Measurements from ENCODE around the gene CD48.

CD48 gene

GRCh38 chr1:160629286-160630210 lies 82.1 kb downstream of the CD48 start:
- no peak for FAIRE-seq

GRCh38 chr1:160628799-160629263 lies 82.8 kb downstream of the CD48 start:
- FAIRE-seq: no peak

All from G401.6 (cell line).